K562 (cell line): ENCODE measurements around the gene EGLN1. TPM values are rescaled to one million over a fixed set of nuclear protein-coding genes. Genes with fewer than 3 reads are reported as not detected.
A peak's percentile ranks its signal among the peaks of the same experiment; 100 is the strongest.

ENCODE experiments used
- ATAC-seq: fragments of 200-7000 bp; cut with Tn5 transposase; 3 replicates; pipeline ENCODE4 v1.9.1; 2020; ENCODE audit warnings: moderate library complexity
- BruUV-seq: library from RNA; stranded (reverse); fragments of 400-500 nt; replicated peaks from 2 replicates; lab custom pipeline; 2021; lab: Mats Ljungman, UMichigan
- CTCF ChIA-PET: fragments of 300-600 bp; formaldehyde crosslinking; extraction: SDS; loops from one replicate; lab custom pipeline; 2021; ENCODE audit warnings: low intra/inter-chr PET ratio; lab: Yijun Ruan, JAX
- POLR2A ChIA-PET: fragments of 300-600, 350-650 bp; sonication (Branson Sonifier 250); formaldehyde crosslinking; extraction: SDS; loops from one replicate; lab custom pipeline; 2021; ENCODE audit warnings: antibody characterized with exemption, inconsistent platforms; lab: Yijun Ruan, JAX
- DNase-seq, 4 experiments: peaks; one replicate each; pipeline versions ENCODE4 v3.0.0 to v3.0.0-alpha.2; 2011 to 2018; ENCODE audit warnings: low spot score in 3 of 4, mixed read lengths in 3 of 4; ENCODE audit errors: extremely low read depth in 1 of 4
- FAIRE-seq: peaks from 2 replicates; lab custom pipeline; 2011; peaks lifted over from hg19 to GRCh38; lab: Jason Lieb, UNC
- H2AFZ ChIP-seq: 2 replicates; pipeline ENCODE4 v1.6.0; 2011; ENCODE audit warnings: low read depth, low read length, control low read depth, inconsistent platforms
- H3K27ac ChIP-seq: fragments of 200-600 bp; 3 replicates; pipeline ENCODE4 v1.8.0; 2011; ENCODE audit warnings: low read depth, mild to moderate bottlenecking, control low read depth, inconsistent platforms, low read length, moderate library complexity, mixed read lengths; ENCODE audit errors: extremely low read depth
- H3K27me3 ChIP-seq, 2 experiments: fragments of 300-600 bp in 1 of 2; 2 replicates in 1 of 2; 3 replicates in 1 of 2; pipeline versions ENCODE4 v1.6.0 to v1.8.0; 2011; ENCODE audit warnings: inconsistent platforms in 2 of 2, low read length in 2 of 2, mild to moderate bottlenecking in 1 of 2, mixed read lengths in 1 of 2, moderate library complexity in 1 of 2; ENCODE audit not compliant: control insufficient read depth in 2 of 2, insufficient read depth in 2 of 2
- H3K36me3 ChIP-seq: fragments of 300-600 bp; 3 replicates; pipeline ENCODE4 v1.8.0; 2011; ENCODE audit warnings: mild to moderate bottlenecking, low read length, inconsistent platforms; ENCODE audit not compliant: control insufficient read depth, insufficient read depth
- H3K4me1 ChIP-seq, 2 experiments: fragments of 200-600 bp in 1 of 2; replicated peaks in 1 of 2; 2 replicates in 1 of 2; 3 replicates in 1 of 2; pipeline versions ENCODE4 v1.5.1 to v1.8.0; 2011; ENCODE audit warnings: inconsistent platforms in 2 of 2, low read length in 2 of 2, mild to moderate bottlenecking in 1 of 2, mixed read lengths in 1 of 2, moderate library complexity in 1 of 2; ENCODE audit not compliant: control insufficient read depth in 2 of 2, insufficient read depth in 2 of 2
- H3K4me2 ChIP-seq: 2 replicates; pipeline ENCODE4 v1.6.1; 2011; ENCODE audit warnings: low read length, control low read depth, inconsistent platforms, mixed read lengths; ENCODE audit not compliant: insufficient read depth
- H3K4me3 ChIP-seq: fragments of 200-600 bp; sonication (generic), shearing (Covaris generic); 2 replicates; pipeline ENCODE4 v1.5.1; 2016; ENCODE audit warnings: control low read depth, inconsistent platforms
- H3K79me2 ChIP-seq: fragments of 200-600 bp; 3 replicates; pipeline ENCODE4 v1.8.0; 2011; ENCODE audit warnings: low read length, inconsistent platforms; ENCODE audit not compliant: control insufficient read depth, insufficient read depth
- H3K9ac ChIP-seq, 2 experiments: 2 replicates each; pipeline versions ENCODE4 v1.6.0 to v1.6.1; 2011; ENCODE audit warnings: low read depth in 2 of 2, low read length in 2 of 2, control low read depth in 1 of 2, inconsistent platforms in 1 of 2, mild to moderate bottlenecking in 1 of 2, mixed read lengths in 1 of 2; ENCODE audit not compliant: insufficient read depth in 1 of 2
- H3K9me1 ChIP-seq: one replicate; pipeline ENCODE4 v1.6.0; 2011; ENCODE audit warnings: inconsistent platforms, mild to moderate bottlenecking, low read length, moderate library complexity; ENCODE audit not compliant: control insufficient read depth, insufficient read depth
- H3K9me3 ChIP-seq: replicated peaks from 2 replicates; pipeline ENCODE4 v1.5.1; 2011; ENCODE audit warnings: low read depth, low read length, inconsistent platforms; ENCODE audit not compliant: control insufficient read depth, insufficient read depth
- H4K20me1 ChIP-seq: replicated peaks from 2 replicates; pipeline ENCODE4 v1.6.1; 2011; ENCODE audit warnings: low read length, inconsistent platforms, mixed read lengths; ENCODE audit not compliant: control insufficient read depth, insufficient read depth
- BACH1 ChIP-seq: fragments of 200-800 bp; sonication (Bioruptor generic); IDR thresholded peaks from 2 replicates; pipeline ENCODE4 v1.6.1; 2016; ENCODE audit warnings: missing genetic modification characterization, missing compliant biosample characterization
- C11orf30 ChIP-seq: fragments of 450-650 bp; IDR thresholded peaks from 2 replicates; pipeline ENCODE4 v1.6.1; 2016; ENCODE audit warnings: low read depth, mild to moderate bottlenecking
- ELF1 ChIP-seq: fragments of 200-800 bp; sonication (Bioruptor generic); IDR thresholded peaks from 2 replicates; pipeline ENCODE4 v1.6.1; 2016; ENCODE audit warnings: missing genetic modification characterization, missing compliant biosample characterization
- ETV1 ChIP-seq: fragments of 450-650 bp; conservative IDR thresholded peaks from 2 replicates; pipeline ENCODE4 v1.6.1; 2016; ENCODE audit warnings: missing genetic modification characterization, control low read depth, low read depth, missing compliant biosample characterization
- HEY1 ChIP-seq: fragments of 250-450 bp; sonication (Bioruptor Pico); IDR thresholded peaks from 2 replicates; pipeline ENCODE4 v1.5.0; 2020; ENCODE audit warnings: mild to moderate bottlenecking, moderate library complexity, borderline replicate concordance
- MAFG ChIP-seq: fragments of 450-650 bp; conservative IDR thresholded peaks from 2 replicates; pipeline ENCODE4 v1.6.1; 2016; ENCODE audit warnings: missing genetic modification characterization, missing compliant biosample characterization
- MAX ChIP-seq: sonication (generic); formaldehyde crosslinking; IDR thresholded peaks from 2 replicates; pipeline ENCODE4 v1.9.0; 2022; ENCODE audit warnings: mild to moderate bottlenecking, missing genetic modification reagents
- RAD51 ChIP-seq: fragments of 450-650 bp; IDR thresholded peaks from 2 replicates; pipeline ENCODE4 v1.7.1; 2016; ENCODE audit warnings: low read depth, mild to moderate bottlenecking, borderline replicate concordance
- TFE3 ChIP-seq: fragments of 450-650 bp; formaldehyde crosslinking; IDR thresholded peaks from 2 replicates; pipeline ENCODE4 v1.4.0; 2020; ENCODE audit warnings: mild to moderate bottlenecking, mixed read lengths
- TRIM24 ChIP-seq, 2 experiments: fragments of 450-650 bp; IDR thresholded peaks; 2 replicates each; pipeline ENCODE4 v1.6.1; 2016
- USF1 ChIP-seq: sonication (generic); formaldehyde crosslinking; IDR thresholded peaks from 2 replicates; pipeline ENCODE4 v1.9.0; 2022; ENCODE audit warnings: mild to moderate bottlenecking, missing genetic modification reagents
- ZNF316 ChIP-seq: fragments of 450-650 bp; IDR thresholded peaks from 2 replicates; pipeline ENCODE4 v1.6.1; 2016
- ZNF384 ChIP-seq: IDR thresholded peaks from 2 replicates; pipeline ENCODE4 v1.6.1; 2012; ENCODE audit warnings: low read depth, low read length, improper control_type of control experiment
- ZNF584 ChIP-seq: fragments of 200-800 bp; sonication (Bioruptor generic); IDR thresholded peaks from 2 replicates; pipeline ENCODE4 v1.6.1; 2016; ENCODE audit warnings: low read depth, mild to moderate bottlenecking, missing genetic modification characterization, missing compliant biosample characterization
- ZNF589 ChIP-seq: fragments of 200-800 bp; sonication (Bioruptor generic); IDR thresholded peaks from 2 replicates; pipeline ENCODE4 v1.6.1; 2016; ENCODE audit warnings: low read depth, missing genetic modification characterization, missing compliant biosample characterization
- ZNF592 ChIP-seq: fragments of 450-650 bp; IDR thresholded peaks from 2 replicates; pipeline ENCODE4 v1.6.1; 2017; ENCODE audit warnings: antibody characterized with exemption, mild to moderate bottlenecking
- ZZZ3 ChIP-seq: fragments of 450-650 bp; IDR thresholded peaks from 2 replicates; pipeline ENCODE4 v1.6.1; 2016; ENCODE audit warnings: antibody characterized with exemption, mild to moderate bottlenecking, moderate library complexity
- in situ Hi-C: fragments of 300-500 bp; cut with MboI; formaldehyde crosslinking; loops from 4 replicates; pipeline ENCODE4 v1.15.0; 2018; ENCODE audit warnings: inconsistent platforms, mixed read lengths
- intact Hi-C: fragments of 100-400 bp; cut with micrococcal nuclease; formaldehyde crosslinking; loops from 2 replicates; pipeline ENCODE4 v1.14.2; 2022
- polyA plus RNA-seq, 8 experiments: library from polyadenylated mRNA; depleted of rRNA in 4 of 8; stranded (reverse) in 5 of 8; unstranded in 3 of 8; fragments of >200 nt; fragmentation: Nextera tagmentation in 2 of 8; fragmentation: Illumina TruSeq in 1 of 8; extraction: Ambion mirVana in 2 of 8; extraction: Trizol in 1 of 8; gene quantifications; 2 replicates each; pipeline versions ENCODE4 v1.2.1 to v1.2.3, GENCODE V29; 2011 to 2014; ENCODE audit warnings: inconsistent platforms in 1 of 8, missing spikeins in 1 of 8
- total RNA-seq, 7 experiments: library from RNA; depleted of rRNA in 6 of 7; stranded (reverse); fragments of >200 nt in 6 of 7; fragmentation: Illumina TruSeq in 2 of 7; extraction: Trizol in 2 of 7; gene quantifications; 2 replicates each; pipeline versions ENCODE4 v1.2.1 to v1.2.3, GENCODE V29; 2011 to 2021; ENCODE audit warnings: low replicate concordance in 1 of 7

The EGLN1 gene
- total and polyA plus RNA-seq, 9 of the 15 experiments (the other 6 are each of a cell fraction or from before 2014, with no cell fraction given), result 5.2 to 54.3 (median 24.6) TPM

- no TSS peak for BruUV-seq
- no peaks in the 10 kb centered on the region for H3K36me3 ChIP-seq
- no peaks in the 10 kb centered on the region for H4K20me1 ChIP-seq
- CTCF ChIA-PET, result no interaction called here
- H3K4me3 ChIP-seq, result no peak overlapping the region
- no peaks in the 10 kb centered on the region for H3K9me1 ChIP-seq
- intact Hi-C loops (no loop called here), in situ Hi-C loops (no loop called here)
- H2AFZ ChIP-seq, result peak overlapping the region; percentile 50; the same call in 1 of the 2 replicates
- H3K27me3 ChIP-seq, result peaks cover 3 to 14% of the 10 kb centered on the region in 2 experiments; a peak in 3 of 5 replicates
- no peak overlapping the region for H3K27ac ChIP-seq
- no peaks in the 10 kb centered on the region for H3K79me2 ChIP-seq
- FAIRE-seq, result no peak
- H3K4me2 ChIP-seq, result no peak overlapping the region; the same call in 1 of the 2 replicates
- peak in 1 of 4 experiments; percentile 53 for DNase-seq
- no peak overlapping the region for H3K9ac ChIP-seq
- POLR2A ChIA-PET, result no interaction called here
- peaks cover 0 to 13% of the 10 kb centered on the region in 2 experiments; a peak in 3 of 5 replicates for H3K4me1 ChIP-seq
- ATAC-seq, result peak; percentile 79
- H3K9me3 ChIP-seq, result no peaks in the 10 kb centered on the region
- TF ChIP-seq TRIM24 (IDR thresholded peaks at IDR 0.05) (peak in 1 of 2 experiments; percentile 57; a peak in 1 of 4 replicates), C11orf30 (peak; percentile 72; the same call in 1 of the 2 replicates), ELF1 (tag) (0 out of 2 replicates have a peak, but pooled peaks have one; percentile 30), USF1 (CRISPR knock-in tag) (peak; percentile 67), ZNF384 (no peak), ZNF592 (peak; percentile 32; the same call in 1 of the 2 replicates), HEY1 (CRISPR knock-in tag) (0 out of 2 replicates have a peak, but pooled peaks have one; percentile 8), MAFG (tag) (peak; percentile 89), TFE3 (CRISPR knock-in tag) (peak; percentile 83), MAX (no peak), ZZZ3 (no peak), ZNF584 (CRISPR knock-in tag) (0 out of 2 replicates have a peak, but pooled peaks have one; percentile 22), ZNF589 (CRISPR knock-in tag) (peak; percentile 67; the same call in 1 of the 2 replicates), BACH1 (tag) (peak; percentile 88), ZNF316 (peak; percentile 70), RAD51 (peak; percentile 69; the same call in 1 of the 2 replicates), ETV1 (0 out of 2 replicates have a peak, but pooled peaks have one; percentile 14)
These were observed 20.6 kb upstream of the EGLN1 start for GRCh38 chr1:231442735-231443134.
